ENCODE data around the gene MAP3K1. TPM values are rescaled to one million over a fixed set of nuclear protein-coding genes. Genes with fewer than 3 reads are reported as not detected.

Gene MAP3K1
- total RNA-seq, 4 donors from 2014 or later: 63.7 to 92.8 (median 68.9) TPM

DNA sequence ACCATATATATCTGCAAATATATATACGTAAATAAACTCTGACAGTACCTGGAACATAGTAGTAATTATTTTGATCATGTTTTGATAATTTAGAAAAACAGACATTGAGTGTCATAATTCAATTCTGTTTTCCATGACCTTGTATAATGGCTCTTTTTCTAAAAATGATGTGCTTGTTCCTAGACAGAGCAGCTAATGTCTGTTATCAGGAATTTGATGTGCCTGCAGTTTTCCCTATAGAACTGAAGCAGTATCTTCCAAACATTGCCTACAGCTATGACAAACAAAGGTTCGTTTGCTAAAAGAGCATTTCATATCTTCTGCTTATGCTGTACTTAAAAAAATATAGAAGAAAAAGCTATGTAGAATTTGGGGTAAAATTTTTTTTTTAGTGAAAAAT, 99.3 kb downstream of the MAP3K1 start:
- intact Hi-C loops (cut with DNase I; ENCODE audit: low total_unique reads): no loop called here
- WGBS, 2 donors: 85 to 87% methylated on average over 2 of the region's 2 CpGs
- TF ChIP-seq POLR2A (IDR thresholded peaks at IDR 0.05): no peak
- TF ChIP-seq, protein P1, sequence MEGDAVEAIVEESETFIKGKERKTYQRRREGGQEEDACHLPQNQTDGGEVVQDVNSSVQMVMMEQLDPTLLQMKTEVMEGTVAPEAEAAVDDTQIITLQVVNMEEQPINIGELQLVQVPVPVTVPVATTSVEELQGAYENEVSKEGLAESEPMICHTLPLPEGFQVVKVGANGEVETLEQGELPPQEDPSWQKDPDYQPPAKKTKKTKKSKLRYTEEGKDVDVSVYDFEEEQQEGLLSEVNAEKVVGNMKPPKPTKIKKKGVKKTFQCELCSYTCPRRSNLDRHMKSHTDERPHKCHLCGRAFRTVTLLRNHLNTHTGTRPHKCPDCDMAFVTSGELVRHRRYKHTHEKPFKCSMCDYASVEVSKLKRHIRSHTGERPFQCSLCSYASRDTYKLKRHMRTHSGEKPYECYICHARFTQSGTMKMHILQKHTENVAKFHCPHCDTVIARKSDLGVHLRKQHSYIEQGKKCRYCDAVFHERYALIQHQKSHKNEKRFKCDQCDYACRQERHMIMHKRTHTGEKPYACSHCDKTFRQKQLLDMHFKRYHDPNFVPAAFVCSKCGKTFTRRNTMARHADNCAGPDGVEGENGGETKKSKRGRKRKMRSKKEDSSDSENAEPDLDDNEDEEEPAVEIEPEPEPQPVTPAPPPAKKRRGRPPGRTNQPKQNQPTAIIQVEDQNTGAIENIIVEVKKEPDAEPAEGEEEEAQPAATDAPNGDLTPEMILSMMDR (IDR thresholded peaks at IDR 0.05): no peak
- no peak overlapping the region for H3K4me3 ChIP-seq (ENCODE audit: low read depth, poor library complexity, severe bottlenecking)
- no peak for DNase-seq (ENCODE audit: low spot score in 2 of 2)

- 58 to 65% methylated on average over 2 of the region's 2 CpGs for WGBS, 2 donors
- no peak overlapping the region for H3K4me3 ChIP-seq (ENCODE audit: low read depth, poor library complexity, severe bottlenecking)
- intact Hi-C loops (cut with DNase I; ENCODE audit: low total_unique reads): no loop called here
- DNase-seq (ENCODE audit: low spot score in 2 of 2): no peak
- no peak for TF ChIP-seq POLR2A (IDR thresholded peaks at IDR 0.05)
- TF ChIP-seq, protein P1 (IDR thresholded peaks at IDR 0.05): no peak
Observed at GRCh38 chr5:56917534-56917933, 102.2 kb downstream of the MAP3K1 start.

DNA sequence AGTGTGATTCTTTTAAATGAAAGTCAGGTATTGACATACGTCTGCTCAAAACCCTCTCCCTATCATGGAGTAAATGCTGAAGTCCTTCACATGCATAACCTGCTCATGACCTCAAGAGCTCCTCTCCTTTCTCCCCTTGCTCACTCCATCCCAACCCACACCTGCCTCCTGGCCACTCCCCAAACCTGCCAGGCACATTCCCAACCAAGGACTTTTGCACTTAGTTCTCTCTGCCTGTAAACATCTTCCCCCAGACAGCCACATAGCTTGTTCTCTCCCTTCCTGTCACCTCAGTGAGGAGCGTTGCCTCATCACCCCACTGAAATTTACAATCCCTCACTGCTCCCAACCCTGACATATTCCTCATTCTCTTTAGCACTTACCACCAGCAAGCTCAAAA, 102.7 kb downstream of the MAP3K1 start:
- TF ChIP-seq, protein P1 (IDR thresholded peaks at IDR 0.05): no peak
- TF ChIP-seq POLR2A (IDR thresholded peaks at IDR 0.05): no peak
- DNase-seq (ENCODE audit: low spot score in 2 of 2): no peak
- no peak overlapping the region for H3K4me3 ChIP-seq (ENCODE audit: low read depth, poor library complexity, severe bottlenecking)
- WGBS, 2 donors: 73 to 85% methylated on average over 2 of the region's 2 CpGs
- intact Hi-C loops (cut with DNase I; ENCODE audit: low total_unique reads): no loop called here

DNA sequence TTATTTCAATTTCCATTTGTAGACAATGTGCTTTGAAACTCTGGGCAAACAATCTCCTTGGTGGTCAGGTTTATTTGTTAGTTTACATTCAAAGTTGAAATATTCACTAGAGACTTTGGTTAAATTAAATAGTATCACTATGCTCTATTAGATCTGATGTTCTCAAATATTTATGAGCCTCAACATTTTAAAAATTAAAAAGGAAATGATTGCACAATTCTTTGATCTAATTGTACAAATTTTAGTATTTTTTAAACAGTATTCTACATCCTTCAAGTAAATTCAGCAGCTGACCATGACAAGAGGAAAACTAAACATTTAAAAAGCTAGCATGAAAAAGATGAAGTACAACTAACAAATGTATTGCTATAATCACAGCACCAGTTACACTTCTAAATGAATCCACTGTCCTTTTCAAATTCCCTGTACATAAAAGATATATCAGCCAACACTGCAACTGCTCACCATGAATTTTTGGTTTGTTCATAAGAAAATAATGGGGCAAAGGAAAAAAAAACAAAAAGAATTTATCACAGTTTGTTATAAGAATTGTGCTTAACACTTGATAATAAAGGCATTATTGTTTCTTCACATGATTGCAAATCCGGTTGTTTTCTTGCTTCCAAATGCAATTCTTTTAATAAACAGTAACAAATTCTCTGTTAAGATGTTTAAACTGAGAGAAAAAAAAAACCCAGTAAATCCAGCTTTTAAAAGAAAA, 104.8 kb downstream of the MAP3K1 start:
- WGBS, 2 donors: 77 to 80% methylated on average over 1 of the region's 1 CpG
- DNase-seq (ENCODE audit: low spot score in 2 of 2): no peak
- no peak overlapping the region for H3K4me3 ChIP-seq (ENCODE audit: low read depth, poor library complexity, severe bottlenecking)
- TF ChIP-seq POLR2A (IDR thresholded peaks at IDR 0.05): no peak
- TF ChIP-seq, protein P1 (IDR thresholded peaks at IDR 0.05): no peak
- intact Hi-C loops (cut with DNase I; ENCODE audit: low total_unique reads): no loop called here

DNA sequence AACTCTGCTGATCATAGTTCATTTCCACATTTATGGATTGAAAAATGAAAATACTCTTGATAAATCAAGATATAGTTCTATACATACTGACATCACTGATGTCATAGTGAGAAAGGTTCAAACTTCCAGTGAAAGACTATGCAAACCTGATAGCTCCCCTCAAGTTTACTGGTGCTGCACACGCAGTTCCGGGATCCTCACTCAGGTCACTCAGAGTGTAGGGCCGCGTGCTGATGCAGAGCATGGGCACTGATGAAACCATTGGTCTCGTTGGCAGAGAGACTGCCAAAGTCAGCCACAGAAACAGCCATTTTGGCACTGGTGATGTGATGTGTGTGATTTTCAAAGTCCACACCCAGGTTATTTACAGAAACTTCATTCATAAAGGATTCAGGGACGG, 107.6 kb downstream of the MAP3K1 start:
- intact Hi-C loops (cut with DNase I; ENCODE audit: low total_unique reads): no loop called here
- 91 to 97% methylated on average over 6 of the region's 6 CpGs for WGBS, 2 donors
- no peak for TF ChIP-seq POLR2A (IDR thresholded peaks at IDR 0.05)
- TF ChIP-seq, protein P1 (IDR thresholded peaks at IDR 0.05): no peak
- H3K4me3 ChIP-seq (ENCODE audit: low read depth, poor library complexity, severe bottlenecking): no peak overlapping the region
- no peak for DNase-seq (ENCODE audit: low spot score in 2 of 2)

GRCh38 chr5:56934325-56934724, 119.0 kb downstream of the MAP3K1 start:
- intact Hi-C loops (cut with DNase I; ENCODE audit: low total_unique reads): no loop called here

More at GRCh38 chr5:56934325-56934724, 119.0 kb downstream of the MAP3K1 start:
- TF ChIP-seq, protein P1 (IDR thresholded peaks at IDR 0.05): no peak
- TF ChIP-seq POLR2A (IDR thresholded peaks at IDR 0.05): no peak
- H3K4me3 ChIP-seq (ENCODE audit: low read depth, poor library complexity, severe bottlenecking): no peak overlapping the region
- DNase-seq (ENCODE audit: low spot score in 2 of 2): no peak
- 80 to 84% methylated on average over 1 of the region's 1 CpG for WGBS, 2 donors
